Stimulated activated CD4-positive, alpha-beta T cell treated with anti-CD3 and anti-CD28 coated beads, Interleukin-15, amount 100 ng/mL, for 48 hours (primary cell): ENCODE measurements around the gene SCAMP2.
"Not testable (repeated sequence)": the region's sequence is repeated elsewhere in the genome, so short reads cannot be mapped to it uniquely, and the experiment has no call there.

Experiments used
- DNase-seq, 2 donors: peaks; one replicate each; pipeline ENCODE4 v3.0.0-alpha.2; 2020; ENCODE audit warnings: low read depth in 2 of 2

SCAMP2 gene

GRCh38 chr15:74890665-74890960, 17.4 kb upstream of the SCAMP2 start:
- no peak for DNase-seq

DNA sequence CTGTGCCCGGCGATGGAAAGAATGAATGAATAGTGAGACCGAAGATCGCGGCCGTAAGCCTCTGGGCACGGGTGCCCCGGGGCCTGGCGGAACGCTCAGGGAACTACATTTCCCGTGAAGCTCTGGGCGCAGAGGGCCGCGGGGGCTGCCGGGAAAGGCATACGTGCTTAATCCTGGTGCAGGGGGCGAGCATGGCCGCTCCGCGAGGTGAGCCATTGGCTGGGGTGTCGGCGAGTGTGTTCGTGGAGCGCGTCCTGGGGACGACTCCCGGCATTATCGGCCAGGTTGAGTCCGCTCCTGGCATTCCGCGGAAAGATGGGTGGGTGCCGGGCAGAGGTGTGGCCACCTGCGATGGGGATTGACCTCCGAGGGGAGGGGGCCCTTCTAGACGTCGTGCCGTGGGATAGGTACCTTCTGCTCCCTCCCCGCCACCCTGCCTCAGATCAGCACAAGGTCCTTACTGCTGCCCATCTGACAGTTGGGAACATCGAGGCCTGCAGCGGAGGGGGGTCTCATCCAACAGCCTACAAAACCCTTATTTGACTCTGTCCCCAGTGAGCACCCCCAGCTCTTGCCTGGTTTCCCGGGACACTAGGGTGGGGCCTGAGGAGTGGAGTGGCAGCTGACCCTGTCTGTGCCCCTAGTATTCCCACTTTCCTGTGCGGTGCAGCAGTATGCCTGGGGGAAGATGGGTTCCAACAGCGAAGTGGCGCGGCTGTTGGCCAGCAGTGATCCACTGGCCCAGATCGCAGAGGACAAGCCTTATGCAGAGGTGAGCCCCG, 16.9 kb upstream of the SCAMP2 start, which contains the start of gene MPI:
TSS of gene MPI (plus strand) at position 160 of the 782 bp plus-strand sequence. CDS start at position 192, 32 bp downstream.
- peak; percentile 85 to 88 for DNase-seq

DNA sequence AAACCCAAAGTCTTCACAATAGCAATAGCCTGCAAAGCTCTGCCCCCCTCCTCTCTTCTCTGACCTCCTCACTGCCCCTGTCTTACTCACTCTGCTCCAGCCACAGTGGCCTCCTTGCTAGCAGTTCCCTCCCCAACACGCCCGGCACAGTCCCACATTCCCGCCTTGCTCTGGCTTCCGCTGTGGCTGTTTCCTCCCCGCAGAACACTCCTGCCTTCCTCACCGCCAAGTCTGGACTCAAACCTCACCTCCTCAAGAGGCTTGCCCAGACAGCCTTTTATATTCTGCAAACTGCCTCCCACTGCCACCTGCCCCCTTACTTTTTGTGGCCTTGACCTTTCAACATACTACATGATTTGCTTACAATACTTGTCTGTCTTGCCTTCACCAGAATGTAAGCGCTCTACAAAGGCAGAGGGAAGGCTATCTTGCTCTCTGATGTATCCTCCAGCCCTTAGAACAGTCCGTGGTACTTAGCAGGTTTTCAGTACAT, 16.3 kb upstream of the SCAMP2 start:
- no peak for DNase-seq

DNA sequence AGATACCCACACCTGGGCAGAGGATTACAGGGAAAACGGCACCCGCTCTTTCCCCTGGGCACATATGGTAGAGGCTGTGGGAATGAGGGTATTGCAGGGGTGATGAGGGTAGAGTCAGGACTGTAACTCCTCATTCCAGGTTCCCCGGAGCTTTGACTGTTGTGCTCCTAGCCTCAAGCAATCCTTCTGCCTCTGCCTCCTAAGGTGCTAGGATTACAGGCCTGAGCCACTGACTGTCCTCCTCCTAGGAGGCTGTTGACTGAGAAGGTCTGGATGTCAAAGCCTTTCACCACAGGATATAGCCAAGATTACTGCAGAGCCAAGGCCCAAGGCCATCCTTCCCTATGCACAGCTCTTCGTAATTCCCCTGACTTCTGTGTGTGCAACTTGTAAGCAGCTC, 15.6 kb upstream of the SCAMP2 start:
- DNase-seq = no peak

DNA sequence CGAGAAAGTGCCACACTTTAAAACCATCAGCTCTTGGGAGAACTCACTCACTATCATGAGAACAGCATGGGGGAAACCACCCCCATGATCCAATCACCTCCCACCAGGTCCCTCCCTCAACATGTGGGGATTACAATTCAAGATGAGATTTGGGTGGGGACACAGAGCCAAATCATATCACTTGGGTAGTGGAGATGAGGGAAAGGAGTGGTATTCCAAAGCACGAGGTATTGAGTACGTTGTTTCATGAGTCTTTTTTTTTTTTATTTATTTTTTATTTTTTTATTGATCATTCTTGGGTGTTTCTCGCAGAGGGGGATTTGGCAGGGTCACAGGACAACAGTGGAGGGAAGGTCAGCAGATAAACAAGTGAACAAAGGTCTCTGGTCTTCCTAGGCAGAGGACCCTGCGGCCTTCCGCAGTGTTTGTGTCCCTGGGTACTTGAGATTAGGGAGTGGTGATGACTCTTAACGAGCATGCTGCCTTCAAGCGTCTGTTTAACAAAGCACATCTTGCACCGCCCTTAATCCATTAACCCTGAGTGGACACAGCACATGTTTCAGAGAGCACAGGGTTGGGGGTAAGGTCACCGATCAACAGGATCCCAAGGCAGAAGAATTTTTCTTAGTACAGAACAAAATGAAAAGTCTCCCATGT, 14.5 kb upstream of the SCAMP2 start:
- DNase-seq = not testable (repeated sequence)

DNA sequence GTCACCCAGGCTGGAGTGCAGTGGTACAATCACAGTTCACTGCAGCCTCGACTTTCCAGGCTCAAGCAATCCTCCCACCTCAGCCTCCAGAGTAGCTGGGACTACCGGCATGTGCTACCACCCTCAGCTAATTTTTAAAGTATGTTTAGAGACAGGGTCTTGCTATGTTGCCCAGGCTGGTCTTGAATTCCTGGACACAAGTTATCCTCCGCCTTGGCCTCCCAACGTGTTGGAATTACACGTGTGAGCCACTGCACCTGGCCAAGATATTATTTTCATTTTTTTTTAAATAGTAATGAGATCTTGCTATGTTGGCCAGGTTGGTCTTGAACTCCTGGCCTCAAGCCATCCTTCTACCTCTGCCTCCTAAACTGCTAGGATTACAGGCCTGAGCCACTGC, 12.3 kb upstream of the SCAMP2 start:
- no peak for DNase-seq

- DNase-seq = no peak
Observed at GRCh38 chr15:74884428-74885223, 11.5 kb upstream of the SCAMP2 start.

DNA sequence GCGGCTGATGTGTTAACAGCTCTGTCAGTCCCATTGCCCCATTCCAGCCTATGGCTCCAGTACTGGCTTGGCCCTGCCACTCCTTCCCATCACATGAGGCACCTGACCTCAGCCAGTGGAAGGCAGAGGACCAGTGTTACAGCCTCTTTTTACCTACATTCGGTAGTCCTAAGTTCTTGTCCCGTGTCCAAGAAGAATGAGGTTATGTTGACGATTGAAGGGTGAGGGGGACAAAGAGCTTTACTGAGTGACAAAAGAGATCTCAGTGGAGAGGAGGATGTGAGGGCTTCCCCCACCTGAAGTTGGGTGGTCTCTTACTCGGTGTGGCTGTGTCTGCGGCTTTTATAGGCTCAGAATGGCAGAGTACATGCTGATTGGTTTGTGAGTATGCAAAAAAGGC, 9.4 kb upstream of the SCAMP2 start:
- no peak for DNase-seq

- no peak for DNase-seq
Observed at GRCh38 chr15:74878273-74878672, 5.1 kb upstream of the SCAMP2 start.

- DNase-seq = no peak
Observed at GRCh38 chr15:74873756-74874424, 725 bp upstream of the SCAMP2 start.

GRCh38 chr15:74872702-74873035, 496 bp downstream of the SCAMP2 start:
- no peak for DNase-seq

DNA sequence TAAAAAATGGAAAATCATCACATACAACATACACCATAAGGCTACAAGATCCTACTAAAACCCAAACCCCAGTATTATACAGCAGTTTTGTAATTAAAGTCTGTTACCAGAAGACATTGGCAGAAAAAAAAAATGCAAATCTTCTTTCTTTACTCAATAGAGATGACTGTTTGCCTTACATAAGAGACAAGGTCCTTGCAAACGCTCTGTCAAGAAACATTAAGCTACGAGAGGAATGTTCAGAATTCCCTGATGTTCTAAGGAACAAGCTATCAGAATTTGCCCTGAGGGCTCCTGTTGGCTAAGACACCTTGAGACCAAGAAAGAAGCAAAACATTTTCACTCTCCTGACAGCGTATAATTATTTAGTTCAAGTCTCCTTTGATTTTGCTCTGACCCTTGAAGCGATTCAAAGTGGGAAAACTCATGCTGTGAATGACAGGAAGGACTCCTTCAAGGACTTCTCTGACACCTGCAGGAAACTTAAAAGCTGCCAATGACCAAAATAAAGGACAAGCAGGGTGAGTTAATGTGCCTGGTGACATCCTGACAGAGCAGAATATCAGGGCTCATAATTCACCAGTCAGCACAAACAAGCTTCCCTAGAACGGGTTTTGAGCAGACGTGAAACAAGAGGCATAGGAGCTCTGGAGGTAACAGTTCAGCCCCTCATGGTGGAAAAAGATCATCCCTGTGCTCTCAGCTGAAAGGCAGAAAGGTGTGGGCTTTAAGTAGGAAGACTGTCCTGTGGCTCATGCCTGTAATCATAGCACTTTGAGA, 2.5 kb downstream of the SCAMP2 start:
- no peak for DNase-seq

GRCh38 chr15:74869726-74870407, 3.3 kb downstream of the SCAMP2 start:
- DNase-seq = no peak

- no peak for DNase-seq
Observed at GRCh38 chr15:74869372-74869725, 3.8 kb downstream of the SCAMP2 start.

GRCh38 chr15:74868059-74868458, 5.1 kb downstream of the SCAMP2 start:
- DNase-seq = no peak

DNA sequence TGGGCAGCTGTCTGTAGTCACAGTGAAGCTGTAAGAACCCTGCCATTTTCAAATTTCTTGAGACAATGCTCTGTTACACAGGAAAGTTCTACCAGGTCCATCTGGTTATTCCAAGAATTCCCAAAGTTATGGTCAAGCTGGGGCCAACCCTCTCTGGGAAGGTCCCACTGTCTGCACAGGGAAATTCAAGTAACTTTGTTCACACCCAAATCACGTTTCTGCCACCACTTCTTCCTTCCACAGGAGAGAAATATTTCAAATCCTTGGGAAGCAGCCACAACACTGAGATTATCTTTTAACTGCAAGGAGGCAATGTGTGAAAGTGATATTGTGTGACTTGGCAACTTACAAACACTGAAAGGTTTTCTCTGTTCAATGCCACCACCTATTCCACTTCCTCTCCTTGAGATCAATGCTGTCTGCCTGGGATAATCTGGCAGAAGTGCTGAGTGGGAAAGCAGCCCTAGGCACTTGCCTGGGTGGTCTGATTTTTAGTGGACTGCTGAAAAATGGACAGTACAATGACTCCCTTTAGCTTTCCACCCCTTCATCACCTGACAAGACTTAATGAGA, 5.6 kb downstream of the SCAMP2 start:
- DNase-seq = no peak

GRCh38 chr15:74866090-74866489, 7.1 kb downstream of the SCAMP2 start:
- no peak for DNase-seq

- DNase-seq = no peak
Observed at GRCh38 chr15:74865316-74865715, 7.8 kb downstream of the SCAMP2 start.

GRCh38 chr15:74864296-74864695, 8.9 kb downstream of the SCAMP2 start:
- DNase-seq = no peak

- DNase-seq = no peak
Observed at GRCh38 chr15:74863239-74864056, 9.7 kb downstream of the SCAMP2 start.
